ENCODE results near the gene HMGCS1.
"Not testable (repeated sequence)": the region's sequence is repeated elsewhere in the genome, so short reads cannot be mapped to it uniquely, and the experiment has no call there.

The HMGCS1 gene

GRCh38 chr5:43313035-43313853 lies at the start of gene HMGCS1:
Gene HMGCS1 (minus strand): TSS chr5:43313412. CDS start chr5:43298965, 14,447 bp downstream.
- DNase-seq (ENCODE audit: low read depth): peak; percentile 100

GRCh38 chr5:43358726-43359125 lies 45.5 kb upstream of the HMGCS1 start:
- no peak for DNase-seq (ENCODE audit: low read depth)

- DNase-seq (ENCODE audit: low read depth): no peak
These were observed 45.1 kb upstream of the HMGCS1 start for GRCh38 chr5:43358301-43358700.

- no peak for DNase-seq (ENCODE audit: low read depth)
These were observed 44.7 kb upstream of the HMGCS1 start for GRCh38 chr5:43357878-43358281.

GRCh38 chr5:43357067-43357466 lies 43.9 kb upstream of the HMGCS1 start:
- DNase-seq (ENCODE audit: low read depth): no peak

- DNase-seq (ENCODE audit: low read depth): no peak
These were observed 41.6 kb upstream of the HMGCS1 start for GRCh38 chr5:43354774-43355173.

GRCh38 chr5:43353668-43354067 lies 40.5 kb upstream of the HMGCS1 start:
- no peak for DNase-seq (ENCODE audit: low read depth)

- DNase-seq (ENCODE audit: low read depth): no peak
These were observed 39.7 kb upstream of the HMGCS1 start for GRCh38 chr5:43352915-43353314.

GRCh38 chr5:43352131-43352530 lies 38.9 kb upstream of the HMGCS1 start:
- no peak for DNase-seq (ENCODE audit: low read depth)

GRCh38 chr5:43348861-43349363 lies 35.7 kb upstream of the HMGCS1 start:
- no peak for DNase-seq (ENCODE audit: low read depth)

- no peak for DNase-seq (ENCODE audit: low read depth)
These were observed 35.0 kb upstream of the HMGCS1 start for GRCh38 chr5:43348207-43348606.

GRCh38 chr5:43338862-43339261 lies 25.6 kb upstream of the HMGCS1 start:
- no peak for DNase-seq (ENCODE audit: low read depth)

GRCh38 chr5:43336159-43336558 lies 22.9 kb upstream of the HMGCS1 start:
- DNase-seq (ENCODE audit: low read depth): no peak

GRCh38 chr5:43335681-43336080 lies 22.5 kb upstream of the HMGCS1 start:
- DNase-seq (ENCODE audit: low read depth): no peak

GRCh38 chr5:43332401-43332800 lies 19.2 kb upstream of the HMGCS1 start:
- DNase-seq (ENCODE audit: low read depth): no peak

- not testable (repeated sequence) for DNase-seq (ENCODE audit: low read depth)
These were observed 12.4 kb upstream of the HMGCS1 start for GRCh38 chr5:43325624-43326023.

- not testable (repeated sequence) for DNase-seq (ENCODE audit: low read depth)
These were observed 10.3 kb upstream of the HMGCS1 start for GRCh38 chr5:43323488-43323887.

GRCh38 chr5:43320846-43321245 lies 7.6 kb upstream of the HMGCS1 start:
- no peak for DNase-seq (ENCODE audit: low read depth)

- DNase-seq (ENCODE audit: low read depth): no peak
These were observed 3.2 kb upstream of the HMGCS1 start for GRCh38 chr5:43316421-43316820.

- no peak for DNase-seq (ENCODE audit: low read depth)
These were observed 2.5 kb upstream of the HMGCS1 start for GRCh38 chr5:43315682-43316081.

GRCh38 chr5:43315263-43315662 lies 2.1 kb upstream of the HMGCS1 start:
- DNase-seq (ENCODE audit: low read depth): no peak

- no peak for DNase-seq (ENCODE audit: low read depth)
These were observed 1.5 kb upstream of the HMGCS1 start for GRCh38 chr5:43314724-43315123.

GRCh38 chr5:43313854-43314457 lies 744 bp upstream of the HMGCS1 start:
- no peak for DNase-seq (ENCODE audit: low read depth)

GRCh38 chr5:43312699-43313034 lies 545 bp downstream of the HMGCS1 start:
- DNase-seq (ENCODE audit: low read depth): no peak

Measured in non-pigmented ciliary epithelial cell (primary cell).